Thyroid gland (tissue), 4 donors: Measurements from ENCODE around the gene MACF1. TPM values are rescaled to one million over a fixed set of nuclear protein-coding genes. Genes with fewer than 3 reads are reported as not detected.
A peak's percentile ranks its signal among the peaks of the same experiment; 100 is the strongest.

Experiments
- DNase-seq, 2 donors: peaks; one replicate each; pipeline ENCODE4 v3.0.0-alpha.2; 2019
- H3K27ac ChIP-seq, 3 donors: fragments of 200-600 bp; sonication (generic); 1 replicate in 2 of 3; 2 replicates in 1 of 3; pipeline ENCODE4 v1.5.1; 2016 to 2019; ENCODE audit warnings: mild to moderate bottlenecking in 1 of 3, moderate library complexity in 1 of 3
- H3K27me3 ChIP-seq: fragments of 200-600 bp; sonication (generic); one replicate; pipeline ENCODE4 v1.5.1; 2019
- H3K36me3 ChIP-seq, 2 donors: fragments of 200-600 bp; sonication (generic); one replicate each; pipeline ENCODE4 v1.5.1; 2016 to 2019
- H3K4me1 ChIP-seq, 2 donors: fragments of 200-600 bp; sonication (generic); one replicate each; pipeline ENCODE4 v1.5.1; 2017 to 2019
- H3K4me3 ChIP-seq, 3 donors: fragments of 200-600 bp; sonication (generic); replicated peaks in 1 of 3; 1 replicate in 2 of 3; 2 replicates in 1 of 3; pipeline ENCODE4 v1.5.1; 2016; ENCODE audit warnings: mild to moderate bottlenecking in 1 of 3
- H3K9me3 ChIP-seq: fragments of 200-600 bp; sonication (generic); one replicate; pipeline ENCODE4 v1.5.1; 2017
- CTCF ChIP-seq, 6 experiments: fragments of 200-600 bp in 3 of 6; fragments of 450-650 bp in 3 of 6; sonication (generic) in 3 of 6; IDR thresholded peaks; one replicate each; pipeline ENCODE4 v1.5.1; 2016 to 2019; ENCODE audit warnings: antibody characterized with exemption in 6 of 6, mild to moderate bottlenecking in 2 of 6, inconsistent platforms in 1 of 6, moderate library complexity in 1 of 6
- POLR2A ChIP-seq, 2 donors: fragments of 450-650 bp; IDR thresholded peaks; one replicate each; pipeline ENCODE4 v1.6.1; 2017; ENCODE audit warnings: antibody characterized with exemption in 2 of 2, mild to moderate bottlenecking in 2 of 2, moderate library complexity in 1 of 2
- WGBS, 2 donors: methylation state at CpG; one replicate each; pipeline ENCODE4 v1.1.5; 2017; 5-methylcytosine and 5-hydroxymethylcytosine counted together
- intact Hi-C: fragments of 100-400 bp; cut with DNase I; formaldehyde crosslinking; loops from one replicate; pipeline ENCODE4 v1.15.1; 2023
- total RNA-seq, 4 donors: library from RNA; depleted of rRNA; stranded (reverse); fragments of >200 nt; gene quantifications; one replicate each; pipeline ENCODE4 v1.2.3, GENCODE V29; 2016

The MACF1 gene
- total RNA-seq, 4 donors from 2014 or later: 308 to 834 (median 427) TPM

- Histone ChIP-seq H3K36me3 (peaks cover 49 to 58% of the 10 kb centered on the region in 2 donors), H3K4me3 (no peak overlapping the region), H3K27me3 (no peaks in the 10 kb centered on the region), H3K4me1 (peaks cover 7 to 9% of the 10 kb centered on the region in 2 donors), H3K27ac (no peak overlapping the region), H3K9me3 (no peaks in the 10 kb centered on the region)
- intact Hi-C loops: no loop called here
- no peak for DNase-seq
- no peak for TF ChIP-seq CTCF (IDR thresholded peaks at IDR 0.05)
- no peak for TF ChIP-seq POLR2A (IDR thresholded peaks at IDR 0.05)
- 80 to 89% methylated on average over 1 of the region's 1 CpG for WGBS, 2 donors
Observed at GRCh38 chr1:39283858-39284257, 79.4 kb downstream of the MACF1 start.

- TF ChIP-seq CTCF (IDR thresholded peaks at IDR 0.05): no peak
- no peak for TF ChIP-seq POLR2A (IDR thresholded peaks at IDR 0.05)
- no peaks in the 10 kb centered on the region for H3K27me3 ChIP-seq
- no peak for DNase-seq
- H3K36me3 ChIP-seq: peaks cover 58 to 63% of the 10 kb centered on the region in 2 donors
- intact Hi-C loops: no loop called here
- no peaks in the 10 kb centered on the region for H3K9me3 ChIP-seq
- WGBS, 2 donors: 100% methylated on average over 1 of the region's 1 CpG
- no peak overlapping the region for H3K27ac ChIP-seq
- no peak overlapping the region for H3K4me3 ChIP-seq
- H3K4me1 ChIP-seq: no peaks in the 10 kb centered on the region
Observed at GRCh38 chr1:39287541-39287940, 83.0 kb downstream of the MACF1 start.

DNA sequence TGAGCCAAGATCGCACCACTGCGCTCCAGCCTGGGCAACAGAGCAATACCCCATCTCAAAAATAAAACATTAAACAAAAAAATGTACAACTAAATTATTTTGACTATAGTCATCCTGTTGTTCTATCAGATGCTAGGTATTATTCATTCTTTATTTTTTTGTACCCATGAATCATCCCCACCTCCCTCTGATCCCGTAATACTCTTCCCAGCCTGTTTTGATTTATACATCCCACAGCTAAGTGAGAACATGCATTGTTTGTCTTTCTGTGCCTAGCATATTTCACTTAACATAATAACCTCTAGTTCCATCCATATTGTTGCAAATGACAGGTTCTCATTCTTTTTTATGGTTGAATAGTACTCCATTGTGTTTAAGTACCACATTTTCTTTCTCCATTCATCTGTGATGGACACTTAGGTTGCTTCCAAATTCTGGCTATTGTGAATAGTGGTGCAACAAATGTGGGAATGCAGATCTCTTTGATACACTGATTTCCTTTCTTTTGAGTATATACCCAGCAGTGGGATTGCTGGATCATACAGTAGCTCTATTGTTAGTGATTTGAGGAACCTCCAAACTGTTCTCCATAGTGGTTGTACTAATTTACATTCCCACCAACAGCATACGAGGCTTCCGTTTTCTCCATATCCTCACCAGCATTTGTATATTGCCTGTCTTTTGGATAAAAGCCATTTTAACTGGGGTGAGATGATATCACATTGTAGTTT, 84.4 kb downstream of the MACF1 start:
- no peaks in the 10 kb centered on the region for H3K27me3 ChIP-seq
- H3K4me1 ChIP-seq: no peaks in the 10 kb centered on the region
- peaks cover 55 to 57% of the 10 kb centered on the region in 2 donors for H3K36me3 ChIP-seq
- intact Hi-C loops: no loop called here
- DNase-seq: no peak
- WGBS, 2 donors: 96 to 97% methylated on average over 5 of the region's 5 CpGs
- no peaks in the 10 kb centered on the region for H3K9me3 ChIP-seq
- no peak for TF ChIP-seq POLR2A (IDR thresholded peaks at IDR 0.05)
- no peak for TF ChIP-seq CTCF (IDR thresholded peaks at IDR 0.05)
- no peak overlapping the region for H3K4me3 ChIP-seq
- no peak overlapping the region for H3K27ac ChIP-seq

DNA sequence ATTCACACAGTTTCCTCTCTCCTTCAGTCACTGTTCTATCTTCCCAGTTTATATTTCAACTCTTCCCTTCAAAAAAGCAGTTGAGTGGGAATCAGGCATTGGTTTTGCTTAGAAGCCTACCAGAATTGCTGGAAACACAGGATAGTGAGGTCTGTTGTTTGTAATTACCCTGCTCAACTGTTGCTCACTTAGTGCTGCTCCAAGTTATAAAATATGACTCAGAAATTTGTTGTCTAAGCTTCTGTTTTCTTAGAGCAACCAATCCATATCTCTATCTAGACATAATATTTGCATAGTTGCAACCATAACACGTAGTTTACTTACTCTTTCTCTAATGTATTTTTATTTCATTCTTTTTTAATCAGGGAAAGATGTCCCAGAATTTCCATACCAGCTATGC, 87.9 kb downstream of the MACF1 start:
- H3K36me3 ChIP-seq: peaks cover 44 to 51% of the 10 kb centered on the region in 2 donors
- TF ChIP-seq CTCF (IDR thresholded peaks at IDR 0.05): no peak
- TF ChIP-seq POLR2A (IDR thresholded peaks at IDR 0.05): no peak
- no peaks in the 10 kb centered on the region for H3K9me3 ChIP-seq
- peaks cover 9 to 11% of the 10 kb centered on the region in 2 donors for H3K4me1 ChIP-seq
- no peak overlapping the region for H3K4me3 ChIP-seq
- intact Hi-C loops: no loop called here
- DNase-seq: no peak
- H3K27me3 ChIP-seq: no peaks in the 10 kb centered on the region
- H3K27ac ChIP-seq: peak overlapping the region in 1 of 3 donors; percentile 7
- WGBS, 2 donors: 89 to 93% methylated on average over 1 of the region's 1 CpG

DNA sequence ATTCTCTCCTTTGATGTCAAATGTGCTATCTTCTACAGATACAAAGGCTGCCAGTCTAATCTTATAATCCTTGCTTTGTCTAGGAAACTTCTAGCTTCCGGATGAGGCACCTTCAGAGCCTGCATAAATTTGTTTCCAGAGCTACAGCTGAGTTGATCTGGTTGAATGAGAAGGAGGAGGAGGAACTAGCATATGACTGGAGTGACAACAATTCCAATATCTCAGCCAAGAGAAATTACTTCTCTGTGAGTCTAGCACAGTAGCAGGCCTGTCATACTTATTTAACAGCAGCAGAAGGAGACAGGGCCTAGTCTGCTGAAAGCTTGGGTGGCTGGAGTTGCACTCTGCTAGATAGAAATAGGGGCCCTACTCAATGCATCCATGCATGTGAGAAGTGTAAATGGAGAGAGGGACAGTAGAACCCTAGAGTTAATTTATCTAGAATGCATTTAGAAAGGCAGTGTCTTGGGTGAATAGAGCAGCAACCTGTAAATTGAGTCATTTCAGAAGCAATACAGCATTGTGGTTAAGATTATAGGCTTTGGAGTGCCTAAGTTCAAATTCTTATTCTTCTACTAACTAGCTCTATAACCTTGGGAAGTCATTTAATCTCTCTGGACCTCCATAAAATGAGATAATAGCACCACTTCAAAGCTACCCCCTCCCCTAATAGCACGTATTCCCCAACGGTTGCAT, 89.0 kb downstream of the MACF1 start:
- no peaks in the 10 kb centered on the region for H3K9me3 ChIP-seq
- H3K36me3 ChIP-seq: peaks cover 35 to 40% of the 10 kb centered on the region in 2 donors
- intact Hi-C loops: no loop called here
- WGBS, 2 donors: 77% methylated on average over 3 of the region's 3 CpGs
- H3K4me1 ChIP-seq: peaks cover 9 to 11% of the 10 kb centered on the region in 2 donors
- peak in 1 of 2 donors; percentile 12 for DNase-seq
- no peak overlapping the region for H3K4me3 ChIP-seq
- no peak for TF ChIP-seq CTCF (IDR thresholded peaks at IDR 0.05)
- TF ChIP-seq POLR2A (IDR thresholded peaks at IDR 0.05): no peak
- H3K27me3 ChIP-seq: no peaks in the 10 kb centered on the region
- no peak overlapping the region for H3K27ac ChIP-seq
